MM.1S (cell line): ENCODE data around the gene FCHSD2.

Source experiments
- DNase-seq: peaks from one replicate; pipeline ENCODE4 v3.0.0-alpha.2; 2015
- H2AFZ ChIP-seq: fragments of 300-600 bp; sonication (generic); 2 replicates; pipeline ENCODE4 v1.6.0; 2016; ENCODE audit warnings: antibody characterized with exemption, low read length
- H3F3A ChIP-seq: fragments of 300-600 bp; sonication (generic); 2 replicates; pipeline ENCODE4 v1.6.1; 2016; ENCODE audit warnings: mild to moderate bottlenecking, antibody characterized with exemption, low read length, moderate library complexity, mixed read lengths; ENCODE audit not compliant: insufficient read depth
- H3K27ac ChIP-seq: fragments of 300-600 bp; sonication (generic); 2 replicates; pipeline ENCODE4 v1.5.1; 2016; ENCODE audit warnings: mild to moderate bottlenecking, low read length
- H3K27me3 ChIP-seq: fragments of 300-600 bp; sonication (generic); replicated peaks from 2 replicates; pipeline ENCODE4 v1.6.0; 2016; ENCODE audit warnings: low read length; ENCODE audit not compliant: insufficient read depth
- H3K36me3 ChIP-seq: fragments of 300-600 bp; sonication (generic); replicated peaks from 2 replicates; pipeline ENCODE4 v1.6.1; 2016; ENCODE audit warnings: mild to moderate bottlenecking, low read length, mixed read lengths; ENCODE audit not compliant: insufficient read depth
- H3K4me1 ChIP-seq: fragments of 300-600 bp; sonication (generic); 2 replicates; pipeline ENCODE4 v1.6.1; 2016; ENCODE audit warnings: low read length, mixed read lengths
- H3K4me2 ChIP-seq: fragments of 300-600 bp; sonication (generic); 2 replicates; pipeline ENCODE4 v1.6.0; 2016; ENCODE audit warnings: low read depth, low read length
- H3K4me3 ChIP-seq: fragments of 300-600 bp; sonication (generic); 2 replicates; pipeline ENCODE4 v1.5.1; 2016; ENCODE audit warnings: low read length, mixed read lengths
- H3K79me2 ChIP-seq: fragments of 300-600 bp; sonication (generic); 2 replicates; pipeline ENCODE4 v1.6.1; 2016; ENCODE audit warnings: mixed run types, low read length, mixed read lengths
- H3K9ac ChIP-seq: fragments of 300-600 bp; sonication (generic); 2 replicates; pipeline ENCODE4 v1.6.1; 2016; ENCODE audit warnings: low read length, mixed read lengths
- H3K9me2 ChIP-seq: fragments of 300-600 bp; sonication (generic); replicated peaks from 2 replicates; pipeline ENCODE4 v1.6.1; 2016; ENCODE audit warnings: mild to moderate bottlenecking, low read length, mixed read lengths; ENCODE audit not compliant: insufficient read depth
- H3K9me3 ChIP-seq: fragments of 300-600 bp; sonication (generic); replicated peaks from 2 replicates; pipeline ENCODE4 v1.6.1; 2016; ENCODE audit warnings: mild to moderate bottlenecking, low read length, mixed read lengths; ENCODE audit not compliant: insufficient read depth
- H4K20me1 ChIP-seq: fragments of 300-600 bp; sonication (generic); 2 replicates; pipeline ENCODE4 v1.6.1; 2016; ENCODE audit warnings: mild to moderate bottlenecking, low read length, moderate library complexity, mixed read lengths; ENCODE audit not compliant: insufficient read depth
- EZH2 ChIP-seq: fragments of 300-600 bp; sonication (generic); optimal IDR thresholded peaks from 2 replicates; pipeline ENCODE3; 2017; ENCODE audit warnings: low read depth, mild to moderate bottlenecking, antibody characterized with exemption, low read length, mixed read lengths
- EZH2phosphoT487 ChIP-seq: fragments of 300-600 bp; sonication (generic); IDR thresholded peaks from 2 replicates; pipeline ENCODE4 v1.6.1; 2018; ENCODE audit warnings: antibody characterized with exemption, low read length
- TF ChIP-seq, protein P1 (sequence below): fragments of 300-600 bp; sonication (generic); IDR thresholded peaks from 2 replicates; pipeline ENCODE4 v1.5.1; 2016; ENCODE audit warnings: antibody characterized with exemption, low read length, mixed read lengths

Gene FCHSD2

DNA sequence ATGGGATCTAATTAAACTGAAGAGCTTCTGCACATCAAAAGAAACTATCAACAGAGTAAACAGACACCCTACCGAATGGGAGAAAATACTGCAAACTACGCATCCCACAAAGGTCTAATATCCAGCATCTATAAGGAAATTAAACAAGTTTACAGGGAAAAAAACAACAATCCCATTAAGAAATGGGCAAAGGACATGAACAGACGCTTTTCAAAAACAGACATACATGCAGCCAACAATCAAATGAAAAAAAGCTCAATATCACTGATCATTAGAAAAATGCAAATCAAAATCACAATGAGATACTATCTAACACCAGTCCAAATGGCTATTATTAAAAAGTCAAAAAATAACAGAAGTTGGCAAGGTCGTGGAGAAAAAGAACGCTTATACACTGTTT is 117.5 kb downstream of the FCHSD2 start:
- no peak for TF ChIP-seq EZH2phosphoT487
- TF ChIP-seq, protein P1, sequence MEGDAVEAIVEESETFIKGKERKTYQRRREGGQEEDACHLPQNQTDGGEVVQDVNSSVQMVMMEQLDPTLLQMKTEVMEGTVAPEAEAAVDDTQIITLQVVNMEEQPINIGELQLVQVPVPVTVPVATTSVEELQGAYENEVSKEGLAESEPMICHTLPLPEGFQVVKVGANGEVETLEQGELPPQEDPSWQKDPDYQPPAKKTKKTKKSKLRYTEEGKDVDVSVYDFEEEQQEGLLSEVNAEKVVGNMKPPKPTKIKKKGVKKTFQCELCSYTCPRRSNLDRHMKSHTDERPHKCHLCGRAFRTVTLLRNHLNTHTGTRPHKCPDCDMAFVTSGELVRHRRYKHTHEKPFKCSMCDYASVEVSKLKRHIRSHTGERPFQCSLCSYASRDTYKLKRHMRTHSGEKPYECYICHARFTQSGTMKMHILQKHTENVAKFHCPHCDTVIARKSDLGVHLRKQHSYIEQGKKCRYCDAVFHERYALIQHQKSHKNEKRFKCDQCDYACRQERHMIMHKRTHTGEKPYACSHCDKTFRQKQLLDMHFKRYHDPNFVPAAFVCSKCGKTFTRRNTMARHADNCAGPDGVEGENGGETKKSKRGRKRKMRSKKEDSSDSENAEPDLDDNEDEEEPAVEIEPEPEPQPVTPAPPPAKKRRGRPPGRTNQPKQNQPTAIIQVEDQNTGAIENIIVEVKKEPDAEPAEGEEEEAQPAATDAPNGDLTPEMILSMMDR = no peak
- TF ChIP-seq EZH2 = no peak
- Histone ChIP-seq H3K4me1 (no peaks in the 10 kb centered on the region), H3K9me2 (no peaks in the 10 kb centered on the region), H3K27ac (no peak overlapping the region), H3K36me3 (0 out of 2 replicates have a peak, but pooled peaks cover 10% of the 10 kb centered on the region), H3K9me3 (no peaks in the 10 kb centered on the region), H3K9ac (no peak overlapping the region), H3K79me2 (peaks cover 88% of the 10 kb centered on the region), H4K20me1 (0 out of 2 replicates have a peak, but pooled peaks cover 8% of the 10 kb centered on the region), H3F3A (no peaks in the 10 kb centered on the region), H2AFZ (no peak overlapping the region), H3K27me3 (no peaks in the 10 kb centered on the region), H3K4me2 (no peak overlapping the region), H3K4me3 (no peak overlapping the region)
- no peak for DNase-seq

DNA sequence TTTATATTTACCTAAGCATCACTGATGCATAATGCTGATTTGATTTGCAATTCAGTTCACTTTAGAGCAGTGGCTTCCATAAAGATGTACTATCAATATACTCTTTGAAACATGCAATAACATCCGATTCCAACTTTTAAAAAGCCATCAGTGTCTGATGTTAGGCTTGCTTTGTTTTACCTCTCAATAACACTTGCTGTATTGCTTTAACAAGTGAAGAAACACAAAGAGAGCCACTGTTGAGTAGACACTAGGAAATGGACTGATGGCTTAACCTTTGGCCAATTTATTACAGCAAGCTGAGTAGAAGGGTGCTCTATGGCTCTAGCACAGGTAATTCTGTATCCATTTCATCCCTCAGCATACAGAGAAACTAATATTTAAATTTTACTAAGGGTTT is 122.1 kb downstream of the FCHSD2 start:
- Histone ChIP-seq H3K79me2 (peaks cover 83% of the 10 kb centered on the region), H3K27ac (no peak overlapping the region)
- DNase-seq = no peak

GRCh38 chr11:73019449-73019848 is 122.7 kb downstream of the FCHSD2 start:
- Histone ChIP-seq H3F3A (no peaks in the 10 kb centered on the region), H3K4me2 (no peak overlapping the region), H3K36me3 (no peaks in the 10 kb centered on the region), H3K9me2 (no peaks in the 10 kb centered on the region), H3K4me1 (no peaks in the 10 kb centered on the region), H3K79me2 (peaks cover 78% of the 10 kb centered on the region), H3K4me3 (no peak overlapping the region), H2AFZ (no peak overlapping the region), H3K27ac (no peak overlapping the region), H3K9ac (no peak overlapping the region), H4K20me1 (0 out of 2 replicates have a peak, but pooled peaks cover 6% of the 10 kb centered on the region), H3K9me3 (no peaks in the 10 kb centered on the region), H3K27me3 (no peaks in the 10 kb centered on the region)
- no peak for TF ChIP-seq EZH2phosphoT487
- TF ChIP-seq, protein P1 = no peak
- no peak for DNase-seq

More for the DNA sequence above, 122.1 kb downstream of the FCHSD2 start:
- Histone ChIP-seq H3K4me2 (no peak overlapping the region), H3K4me3 (no peak overlapping the region), H3K4me1 (no peaks in the 10 kb centered on the region), H3K9ac (no peak overlapping the region), H3K9me3 (no peaks in the 10 kb centered on the region), H3K9me2 (no peaks in the 10 kb centered on the region), H4K20me1 (0 out of 2 replicates have a peak, but pooled peaks cover 8% of the 10 kb centered on the region), H3K27me3 (no peaks in the 10 kb centered on the region), H3K36me3 (no peaks in the 10 kb centered on the region), H2AFZ (no peak overlapping the region), H3F3A (no peaks in the 10 kb centered on the region)
- TF ChIP-seq, protein P1 = no peak
- no peak for TF ChIP-seq EZH2
- TF ChIP-seq EZH2phosphoT487 = no peak
